HL-60 (cell line): ENCODE results near the gene CTSA.

Source experiments
- DNase-seq, 2 experiments: peaks; one replicate each; pipeline ENCODE4 v3.0.0-alpha.2; 2010 to 2020; ENCODE audit warnings: low read depth in 1 of 2, low spot score in 1 of 2
- H3K27ac ChIP-seq: fragments of 250-450 bp; sonication (Bioruptor Pico); replicated peaks from 2 replicates; pipeline ENCODE4 v1.5.1; 2020; ENCODE audit warnings: mild to moderate bottlenecking, moderate library complexity
- H3K27me3 ChIP-seq: fragments of 250-450 bp; sonication (Bioruptor Pico); 2 replicates; pipeline ENCODE4 v1.5.1; 2021; ENCODE audit warnings: mild to moderate bottlenecking, moderate library complexity; ENCODE audit not compliant: insufficient read depth, poor library complexity, severe bottlenecking
- H3K4me3 ChIP-seq: replicated peaks from 2 replicates; pipeline ENCODE4 v1.5.1; 2011; ENCODE audit warnings: mild to moderate bottlenecking, control low read depth, low read length; ENCODE audit not compliant: insufficient read depth
- GABPA ChIP-seq: IDR thresholded peaks from 2 replicates; pipeline ENCODE4 v1.6.1; 2012; ENCODE audit warnings: low read depth
- POLR2AphosphoS5 ChIP-seq: IDR thresholded peaks from 2 replicates; pipeline ENCODE4 v1.6.1; 2012; ENCODE audit warnings: low read depth
- REST ChIP-seq: IDR thresholded peaks from 2 replicates; pipeline ENCODE4 v1.6.1; 2012; ENCODE audit warnings: low read depth; ENCODE audit not compliant: insufficient replicate concordance
- SPI1 ChIP-seq: IDR thresholded peaks from 2 replicates; pipeline ENCODE4 v1.6.1; 2012; ENCODE audit warnings: low read depth, mild to moderate bottlenecking, borderline replicate concordance
- TF ChIP-seq, protein P1 (sequence below): IDR thresholded peaks from one replicate; pipeline ENCODE4 v1.5.1; 2011; ENCODE audit warnings: low read length, control low read depth, inconsistent platforms; ENCODE audit not compliant: insufficient read depth

CTSA gene

DNA sequence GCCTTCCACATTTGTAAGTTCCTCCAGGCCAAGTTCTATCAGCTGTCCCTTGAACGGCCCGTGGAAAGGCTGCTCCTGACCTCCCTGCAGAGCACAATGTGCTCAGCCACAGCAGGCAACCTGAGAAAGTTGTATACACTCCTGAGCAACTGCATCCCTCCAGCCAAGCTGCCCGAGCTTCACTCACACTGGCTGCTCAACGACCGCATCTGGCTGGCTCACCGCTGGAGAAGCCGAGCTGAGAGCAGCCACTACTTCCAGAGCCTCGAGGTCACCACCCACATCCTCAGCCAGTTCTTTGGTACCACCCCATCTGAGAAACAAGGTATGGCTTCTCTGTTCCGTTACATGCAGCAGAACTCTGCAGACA lies 8.1 kb upstream of the CTSA start:
- no peak overlapping the region for H3K4me3 ChIP-seq
- TF ChIP-seq GABPA (no peak), SPI1 (no peak), REST (no peak), POLR2AphosphoS5 (no peak)
- TF ChIP-seq, protein P1, sequence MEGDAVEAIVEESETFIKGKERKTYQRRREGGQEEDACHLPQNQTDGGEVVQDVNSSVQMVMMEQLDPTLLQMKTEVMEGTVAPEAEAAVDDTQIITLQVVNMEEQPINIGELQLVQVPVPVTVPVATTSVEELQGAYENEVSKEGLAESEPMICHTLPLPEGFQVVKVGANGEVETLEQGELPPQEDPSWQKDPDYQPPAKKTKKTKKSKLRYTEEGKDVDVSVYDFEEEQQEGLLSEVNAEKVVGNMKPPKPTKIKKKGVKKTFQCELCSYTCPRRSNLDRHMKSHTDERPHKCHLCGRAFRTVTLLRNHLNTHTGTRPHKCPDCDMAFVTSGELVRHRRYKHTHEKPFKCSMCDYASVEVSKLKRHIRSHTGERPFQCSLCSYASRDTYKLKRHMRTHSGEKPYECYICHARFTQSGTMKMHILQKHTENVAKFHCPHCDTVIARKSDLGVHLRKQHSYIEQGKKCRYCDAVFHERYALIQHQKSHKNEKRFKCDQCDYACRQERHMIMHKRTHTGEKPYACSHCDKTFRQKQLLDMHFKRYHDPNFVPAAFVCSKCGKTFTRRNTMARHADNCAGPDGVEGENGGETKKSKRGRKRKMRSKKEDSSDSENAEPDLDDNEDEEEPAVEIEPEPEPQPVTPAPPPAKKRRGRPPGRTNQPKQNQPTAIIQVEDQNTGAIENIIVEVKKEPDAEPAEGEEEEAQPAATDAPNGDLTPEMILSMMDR, result no peak
- no peak overlapping the region for H3K27ac ChIP-seq
- no peaks in the 10 kb centered on the region for H3K27me3 ChIP-seq
- DNase-seq, result no peak

GRCh38 chr20:45886590-45887345 lies 4.4 kb upstream of the CTSA start:
- H3K4me3 ChIP-seq, result no peak overlapping the region
- H3K27me3 ChIP-seq, result no peaks in the 10 kb centered on the region
- DNase-seq, result no peak
- TF ChIP-seq SPI1 (no peak), REST (no peak), GABPA (no peak)
- TF ChIP-seq, protein P1, result no peak
- H3K27ac ChIP-seq, result no peak overlapping the region

GRCh38 chr20:45887346-45887715 lies 3.8 kb upstream of the CTSA start, which contains the start of gene SPATA25:
Gene SPATA25 (minus strand): TSS chr20:45887622. CDS start chr20:45887590, 32 bp downstream.
- H3K27me3 ChIP-seq, result no peaks in the 10 kb centered on the region
- H3K4me3 ChIP-seq, result no peak within 1 kb of the TSS
- TF ChIP-seq GABPA (no peak), REST (no peak), SPI1 (no peak), POLR2AphosphoS5 (no peak)
- TF ChIP-seq, protein P1, result no peak
- DNase-seq, result no peak
- no peak within 1 kb of the TSS for H3K27ac ChIP-seq
